Body of pancreas (tissue), 4 donors: ENCODE results near the gene FGR. TPM values are rescaled to one million over a fixed set of nuclear protein-coding genes. Genes with fewer than 3 reads are reported as not detected.
A peak's percentile ranks its signal among the peaks of the same experiment; 100 is the strongest.

Experiments used
- ATAC-seq: fragments of 150-250 bp; one replicate; pipeline ENCODE4 v1.9.1; 2016
- DNase-seq, 4 donors: peaks; one replicate each; pipeline ENCODE4 v3.0.0-alpha.2; 2019
- H3K27ac ChIP-seq, 4 donors: fragments of 200-600 bp; sonication (generic); 1 replicate in 3 of 4; 2 replicates in 1 of 4; pipeline versions ENCODE4 v1.5.1 to v1.6.1; 2016 to 2019; ENCODE audit warnings: mild to moderate bottlenecking in 1 of 4, mixed read lengths in 1 of 4, moderate library complexity in 1 of 4
- H3K27me3 ChIP-seq, 2 donors: fragments of 200-600 bp; sonication (generic); one replicate each; pipeline ENCODE4 v1.6.0; 2016; ENCODE audit warnings: mild to moderate bottlenecking in 1 of 2
- H3K36me3 ChIP-seq, 2 donors: fragments of 200-600 bp; sonication (generic); replicated peaks in 1 of 2; 2 replicates each; pipeline ENCODE4 v1.5.1; 2016; ENCODE audit warnings: low read depth in 2 of 2; ENCODE audit not compliant: insufficient read depth in 1 of 2
- H3K4me1 ChIP-seq: fragments of 200-600 bp; sonication (generic); one replicate; pipeline ENCODE4 v1.6.0; 2016
- H3K4me3 ChIP-seq, 2 donors: fragments of 200-600 bp; sonication (generic); 1 replicate in 1 of 2; 2 replicates in 1 of 2; pipeline ENCODE4 v1.5.1; 2016 to 2019
- H3K9me3 ChIP-seq, 3 donors: fragments of 200-600 bp; sonication (generic); 1 replicate in 2 of 3; 2 replicates in 1 of 3; pipeline ENCODE4 v1.5.1; 2016
- CTCF ChIP-seq, 7 experiments: fragments of 450-650 bp in 4 of 7; fragments of 200-600 bp in 3 of 7; sonication (generic) in 3 of 7; IDR thresholded peaks; one replicate each; pipeline ENCODE4 v1.5.1; 2016 to 2019; ENCODE audit warnings: antibody characterized with exemption in 7 of 7
- POLR2A ChIP-seq, 3 donors: fragments of 450-650 bp; IDR thresholded peaks; one replicate each; pipeline ENCODE4 v1.6.1; 2016; ENCODE audit warnings: antibody characterized with exemption in 3 of 3, mild to moderate bottlenecking in 2 of 3
- WGBS, 2 donors: methylation state at CpG; one replicate each; pipeline ENCODE4 v1.1.5; 2017; 5-methylcytosine and 5-hydroxymethylcytosine counted together
- intact Hi-C: fragments of 100-400 bp; cut with DNase I; formaldehyde crosslinking; loops from one replicate; pipeline ENCODE4 v1.15.1; 2023
- total RNA-seq, 2 donors: library from RNA; depleted of rRNA; stranded (reverse); fragments of >200 nt; gene quantifications; one replicate each; pipeline ENCODE4 v1.1.0, GENCODE V29; 2016

FGR gene
- total RNA-seq, 2 donors from 2014 or later = 3.0 to 5.4 TPM

DNA sequence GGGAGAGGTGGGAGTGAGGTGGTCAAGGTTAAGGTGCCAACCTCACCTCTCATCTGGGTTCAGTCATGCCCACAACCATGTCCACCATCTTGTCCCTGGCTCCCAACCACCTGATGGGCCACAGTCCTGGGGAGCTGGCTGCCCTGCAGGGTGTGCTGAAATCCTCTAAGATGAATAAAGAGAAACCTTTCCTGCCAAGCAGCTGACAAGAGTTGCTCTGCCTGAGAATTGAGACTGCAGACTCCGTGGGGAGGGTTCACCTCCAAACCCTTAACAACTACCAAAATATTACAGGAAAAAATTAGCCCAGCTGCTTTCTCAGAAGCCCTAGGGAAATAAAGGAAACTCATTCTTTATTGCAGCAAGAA lies 15.2 kb upstream of the FGR start:
- Histone ChIP-seq H3K4me1 (no peaks in the 10 kb centered on the region), H3K27me3 (no peaks in the 10 kb centered on the region), H3K36me3 (no peaks in the 10 kb centered on the region), H3K27ac (peak overlapping the region in 1 of 4 donors; percentile 31), H3K4me3 (no peak overlapping the region), H3K9me3 (no peaks in the 10 kb centered on the region)
- TF ChIP-seq CTCF (IDR thresholded peaks at IDR 0.05) = no peak
- TF ChIP-seq POLR2A (IDR thresholded peaks at IDR 0.05) = no peak
- no peak for DNase-seq
- ATAC-seq = no peak
- 59 to 67% methylated on average over 1 of the region's 1 CpG for WGBS, 2 donors
- intact Hi-C loops = no loop called here

- H3K9me3 ChIP-seq = no peaks in the 10 kb centered on the region
- no peaks in the 10 kb centered on the region for H3K27me3 ChIP-seq
- H3K4me3 ChIP-seq = no peak overlapping the region
- no peak for TF ChIP-seq POLR2A (IDR thresholded peaks at IDR 0.05)
- no peak for TF ChIP-seq CTCF (IDR thresholded peaks at IDR 0.05)
- H3K4me1 ChIP-seq = no peaks in the 10 kb centered on the region
- intact Hi-C loops = no loop called here
- no peaks in the 10 kb centered on the region for H3K36me3 ChIP-seq
- DNase-seq (no peak), ATAC-seq (no peak)
- WGBS, 2 donors = 88 to 89% methylated on average over 11 of the region's 11 CpGs
- H3K27ac ChIP-seq = no peak overlapping the region
Measured at GRCh38 chr1:27649306-27649635, 14.3 kb upstream of the FGR start.

- WGBS, 2 donors = 62 to 66% methylated on average over 6 of the region's 6 CpGs
- Histone ChIP-seq H3K4me3 (no peak overlapping the region), H3K36me3 (no peaks in the 10 kb centered on the region), H3K27me3 (no peaks in the 10 kb centered on the region), H3K9me3 (no peaks in the 10 kb centered on the region), H3K4me1 (peaks cover 1% of the 10 kb centered on the region), H3K27ac (no peak overlapping the region)
- TF ChIP-seq CTCF (IDR thresholded peaks at IDR 0.05) = no peak
- no peak for TF ChIP-seq POLR2A (IDR thresholded peaks at IDR 0.05)
- ATAC-seq (peak; percentile 16), DNase-seq (peak in 2 of 4 donors; percentile 46 to 48)
- intact Hi-C loops = no loop called here
Measured at GRCh38 chr1:27648602-27649305, 13.8 kb upstream of the FGR start.

DNA sequence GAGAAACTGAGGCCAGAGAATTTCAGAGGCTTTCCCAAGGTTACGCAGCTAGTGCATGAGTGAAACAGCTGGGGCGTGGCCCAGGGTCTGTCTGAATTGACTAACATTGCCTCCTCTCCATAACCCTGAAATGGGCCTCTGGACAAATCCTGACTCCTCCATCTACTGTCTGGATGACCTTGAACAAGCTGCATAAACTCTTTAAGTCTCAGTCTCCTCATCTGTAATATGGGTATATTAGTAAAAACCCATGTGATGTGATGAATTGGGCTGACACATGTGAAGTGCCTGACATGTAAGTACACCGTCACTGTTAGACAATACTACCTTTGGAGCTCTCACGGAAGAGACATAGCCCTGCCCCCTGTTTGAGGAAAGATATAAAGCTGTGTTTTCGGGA lies 12.3 kb upstream of the FGR start:
- Histone ChIP-seq H3K4me1 (peaks cover 6% of the 10 kb centered on the region), H3K27ac (no peak overlapping the region), H3K4me3 (no peak overlapping the region), H3K36me3 (no peaks in the 10 kb centered on the region), H3K27me3 (no peaks in the 10 kb centered on the region), H3K9me3 (no peaks in the 10 kb centered on the region)
- no peak for ATAC-seq
- WGBS, 2 donors = 86 to 90% methylated on average over 5 of the region's 5 CpGs
- DNase-seq = no peak
- TF ChIP-seq POLR2A (IDR thresholded peaks at IDR 0.05) = no peak
- no peak for TF ChIP-seq CTCF (IDR thresholded peaks at IDR 0.05)
- intact Hi-C loops = no loop called here

DNA sequence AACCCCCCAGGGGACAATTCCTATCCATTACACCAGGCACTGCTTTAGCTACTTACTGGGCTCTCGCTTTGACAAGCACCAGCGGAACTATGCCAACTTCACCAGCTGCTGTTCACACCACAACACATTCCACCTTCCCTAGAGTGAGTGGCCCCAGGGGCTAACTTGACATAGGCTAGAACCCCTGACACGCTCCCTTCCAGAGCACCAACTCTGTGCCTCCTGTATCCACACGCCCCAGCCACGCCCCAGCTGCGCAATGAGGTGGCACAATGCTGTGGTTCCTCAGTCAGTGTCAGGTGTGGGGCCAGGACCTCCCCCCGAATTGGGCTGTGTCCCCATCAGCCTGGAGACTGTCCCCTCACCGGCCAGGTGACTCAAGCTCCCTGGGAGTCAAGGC lies 11.7 kb upstream of the FGR start:
- DNase-seq (peak in 1 of 4 donors; percentile 50), ATAC-seq (no peak)
- Histone ChIP-seq H3K9me3 (no peaks in the 10 kb centered on the region), H3K27ac (no peak overlapping the region), H3K27me3 (no peaks in the 10 kb centered on the region), H3K36me3 (no peaks in the 10 kb centered on the region), H3K4me1 (peaks cover 6% of the 10 kb centered on the region), H3K4me3 (no peak overlapping the region)
- WGBS, 2 donors = 84 to 87% methylated on average over 5 to 8 of the region's 8 CpGs
- intact Hi-C loops = no loop called here
- TF ChIP-seq POLR2A (IDR thresholded peaks at IDR 0.05) (no peak), CTCF (IDR thresholded peaks at IDR 0.05) (no peak)
